HUES64 (cell line): ENCODE data around the gene FRY.
"Not testable (repeated sequence)": the region's sequence is repeated elsewhere in the genome, so short reads cannot be mapped to it uniquely, and the experiment has no call there.

ENCODE experiments used
- H3K27ac ChIP-seq: 2 replicates; pipeline ENCODE4 v1.7.0; 2013; ENCODE audit warnings: low read depth, low read length, inconsistent platforms
- H3K27me3 ChIP-seq: 2 replicates; pipeline ENCODE4 v1.6.1; 2013; ENCODE audit warnings: mild to moderate bottlenecking, low read length; ENCODE audit not compliant: insufficient read depth
- H3K36me3 ChIP-seq: 2 replicates; pipeline ENCODE4 v1.6.1; 2013; ENCODE audit warnings: mild to moderate bottlenecking, low read length; ENCODE audit not compliant: insufficient read depth
- H3K4me1 ChIP-seq: 2 replicates; pipeline ENCODE4 v1.6.1; 2013; ENCODE audit warnings: mild to moderate bottlenecking, low read length, moderate library complexity; ENCODE audit not compliant: insufficient read depth
- H3K4me3 ChIP-seq: 2 replicates; pipeline ENCODE4 v1.5.1; 2013; ENCODE audit warnings: mild to moderate bottlenecking, low read length, moderate library complexity
- H3K9ac ChIP-seq: 2 replicates; pipeline ENCODE4 v1.6.1; 2013; ENCODE audit warnings: mild to moderate bottlenecking, low read depth, low read length
- H3K9me3 ChIP-seq: 2 replicates; pipeline ENCODE4 v1.6.1; 2013; ENCODE audit warnings: low read depth, low read length; ENCODE audit not compliant: insufficient read depth
- WGBS: fragments of 150-250, 120-280 bp; methylation state at CpG from one replicate; pipeline ENCODE4 v1.1.7; 2013; ENCODE audit warnings: missing lambda C conversion rate; 5-methylcytosine and 5-hydroxymethylcytosine counted together

FRY gene

GRCh38 chr13:32040689-32041088 is 9.1 kb downstream of the FRY start:
- Histone ChIP-seq H3K27me3 (no peaks in the 10 kb centered on the region), H3K36me3 (no peaks in the 10 kb centered on the region), H3K9me3 (no peaks in the 10 kb centered on the region), H3K9ac (no peak overlapping the region), H3K27ac (no peak overlapping the region), H3K4me3 (no peak overlapping the region), H3K4me1 (peaks cover 6% of the 10 kb centered on the region; the same call in 1 of the 2 replicates)
- 93% methylated on average over 3 of the region's 3 CpGs for WGBS

- Histone ChIP-seq H3K27ac (no peak overlapping the region), H3K4me1 (peaks cover 5% of the 10 kb centered on the region), H3K9ac (no peak overlapping the region), H3K4me3 (no peak overlapping the region), H3K9me3 (no peaks in the 10 kb centered on the region), H3K36me3 (no peaks in the 10 kb centered on the region), H3K27me3 (no peaks in the 10 kb centered on the region)
- 97% methylated on average over 5 of the region's 5 CpGs for WGBS
Observed at GRCh38 chr13:32041429-32041828, 9.9 kb downstream of the FRY start.

- Histone ChIP-seq H3K4me1 (peaks cover 14% of the 10 kb centered on the region), H3K4me3 (no peak overlapping the region), H3K27me3 (no peaks in the 10 kb centered on the region), H3K9ac (no peak overlapping the region), H3K27ac (no peak overlapping the region), H3K36me3 (no peaks in the 10 kb centered on the region), H3K9me3 (no peaks in the 10 kb centered on the region)
Observed at GRCh38 chr13:32042551-32042950, 11.0 kb downstream of the FRY start.

- Histone ChIP-seq H3K9ac (no peak overlapping the region), H3K4me3 (no peak overlapping the region), H3K27ac (no peak overlapping the region), H3K27me3 (no peaks in the 10 kb centered on the region), H3K4me1 (peaks cover 18% of the 10 kb centered on the region), H3K9me3 (no peaks in the 10 kb centered on the region), H3K36me3 (no peaks in the 10 kb centered on the region)
- 94% methylated on average over 1 of the region's 1 CpG for WGBS
Observed at GRCh38 chr13:32044446-32044845, 12.9 kb downstream of the FRY start.

- Histone ChIP-seq H3K4me1 (peaks cover 18% of the 10 kb centered on the region), H3K27ac (no peak overlapping the region), H3K27me3 (no peaks in the 10 kb centered on the region), H3K9me3 (no peaks in the 10 kb centered on the region), H3K4me3 (no peak overlapping the region), H3K36me3 (no peaks in the 10 kb centered on the region), H3K9ac (no peak overlapping the region)
- 95% methylated on average over 3 of the region's 3 CpGs for WGBS
Observed at GRCh38 chr13:32045537-32045936, 14.0 kb downstream of the FRY start.

- H3K9me3 ChIP-seq = no peaks in the 10 kb centered on the region
- 86% methylated on average over 3 of the region's 4 CpGs for WGBS
- H3K9ac ChIP-seq = no peak overlapping the region
- no peak overlapping the region for H3K4me3 ChIP-seq
- H3K36me3 ChIP-seq = no peaks in the 10 kb centered on the region
- H3K27ac ChIP-seq = peak overlapping the region; percentile 46; the same call in 1 of the 2 replicates
- H3K4me1 ChIP-seq = peaks cover 18% of the 10 kb centered on the region
- no peaks in the 10 kb centered on the region for H3K27me3 ChIP-seq
Observed at GRCh38 chr13:32045982-32046785, 14.6 kb downstream of the FRY start.

GRCh38 chr13:32047088-32047487 is 15.5 kb downstream of the FRY start:
- Histone ChIP-seq H3K9me3 (no peaks in the 10 kb centered on the region), H3K4me3 (no peak overlapping the region), H3K27me3 (no peaks in the 10 kb centered on the region), H3K27ac (no peak overlapping the region; the same call in 1 of the 2 replicates), H3K4me1 (peaks cover 18% of the 10 kb centered on the region), H3K36me3 (no peaks in the 10 kb centered on the region), H3K9ac (no peak overlapping the region)

GRCh38 chr13:32047793-32048192 is 16.2 kb downstream of the FRY start:
- no peak overlapping the region for H3K4me3 ChIP-seq
- WGBS = 96% methylated on average over 5 of the region's 5 CpGs
- H3K9me3 ChIP-seq = no peaks in the 10 kb centered on the region
- H3K27ac ChIP-seq = no peak overlapping the region
- H3K36me3 ChIP-seq = no peaks in the 10 kb centered on the region
- no peaks in the 10 kb centered on the region for H3K27me3 ChIP-seq
- peaks cover 18% of the 10 kb centered on the region for H3K4me1 ChIP-seq
- no peak overlapping the region for H3K9ac ChIP-seq

GRCh38 chr13:32048816-32049215 is 17.2 kb downstream of the FRY start:
- Histone ChIP-seq H3K9ac (no peak overlapping the region), H3K27ac (no peak overlapping the region), H3K27me3 (no peaks in the 10 kb centered on the region), H3K36me3 (no peaks in the 10 kb centered on the region), H3K9me3 (no peaks in the 10 kb centered on the region), H3K4me3 (no peak overlapping the region), H3K4me1 (peaks cover 18% of the 10 kb centered on the region)

- no peaks in the 10 kb centered on the region for H3K36me3 ChIP-seq
- H3K4me3 ChIP-seq = no peak overlapping the region
- no peak overlapping the region for H3K9ac ChIP-seq
- 94% methylated on average over 4 of the region's 4 CpGs for WGBS
- no peaks in the 10 kb centered on the region for H3K9me3 ChIP-seq
- H3K27me3 ChIP-seq = no peaks in the 10 kb centered on the region
- no peak overlapping the region for H3K27ac ChIP-seq
- H3K4me1 ChIP-seq = peaks cover 16% of the 10 kb centered on the region
Observed at GRCh38 chr13:32051156-32051555, 19.6 kb downstream of the FRY start.

GRCh38 chr13:32056316-32056715 is 24.7 kb downstream of the FRY start:
- Histone ChIP-seq H3K27me3 (no peaks in the 10 kb centered on the region), H3K36me3 (no peaks in the 10 kb centered on the region), H3K4me3 (no peak overlapping the region), H3K9me3 (no peaks in the 10 kb centered on the region), H3K4me1 (peaks cover 21% of the 10 kb centered on the region), H3K27ac (no peak overlapping the region), H3K9ac (no peak overlapping the region)

GRCh38 chr13:32057325-32057724 is 25.8 kb downstream of the FRY start:
- peaks cover 21% of the 10 kb centered on the region for H3K4me1 ChIP-seq
- 94% methylated on average over 6 of the region's 6 CpGs for WGBS

More at GRCh38 chr13:32057325-32057724, 25.8 kb downstream of the FRY start:
- H3K9ac ChIP-seq, H3K9me3 ChIP-seq, H3K36me3 ChIP-seq, H3K27ac ChIP-seq, H3K4me3 ChIP-seq, H3K27me3 ChIP-seq: not testable (repeated sequence)
